ENCODE results near the gene FAM237A.

The FAM237A gene

GRCh38 chr2:206642075-206643025 lies at the start of gene FAM237A:
Gene FAM237A, plus strand, starts transcription at chr2:206642487. Its CDS starts 1,750 bp downstream, at chr2:206644237.
- no peak for DNase-seq

DNA sequence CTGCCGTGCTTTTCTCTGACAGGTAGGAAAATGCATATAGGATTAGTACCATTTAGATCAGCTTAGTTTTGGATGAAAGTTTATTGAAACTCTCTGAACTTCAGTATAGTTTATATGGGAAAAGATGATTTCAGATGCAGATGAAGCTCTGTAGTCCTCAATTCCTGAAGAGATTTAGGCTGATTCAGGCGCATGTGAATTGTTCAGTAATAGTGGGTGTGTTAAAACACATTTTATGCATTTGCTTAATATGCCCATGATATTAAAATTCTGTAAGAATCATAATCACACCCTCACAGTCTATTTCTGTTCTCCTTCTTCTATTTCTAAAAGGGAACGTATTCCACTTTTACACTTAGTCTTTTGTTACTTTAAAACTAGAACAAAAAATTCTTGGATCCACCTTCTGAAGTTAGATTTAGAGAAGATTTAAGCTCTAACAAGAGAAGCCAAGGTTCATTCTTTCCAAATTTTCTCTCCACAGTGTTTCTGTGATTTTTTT lies 44.5 kb upstream of the FAM237A start:
- no peak for DNase-seq

DNA sequence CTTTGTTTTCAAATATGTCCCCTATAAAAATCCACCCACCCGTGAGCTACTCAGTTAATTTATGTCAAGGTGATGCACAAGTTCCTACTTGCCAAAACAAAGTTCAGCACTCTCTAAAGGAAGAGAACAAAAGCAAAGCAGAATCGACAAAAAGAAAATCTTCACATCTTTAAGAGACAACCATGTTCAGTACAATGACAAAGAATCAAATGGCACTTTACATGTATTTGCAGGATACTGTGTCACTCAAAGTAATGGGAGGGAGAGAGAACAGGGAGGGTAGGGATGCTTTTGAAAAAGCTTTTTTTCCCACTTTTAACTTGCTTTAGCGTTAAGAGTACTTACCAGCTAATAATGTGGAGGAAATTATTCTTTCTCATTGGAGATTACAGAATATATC lies 39.0 kb upstream of the FAM237A start:
- no peak for DNase-seq

DNA sequence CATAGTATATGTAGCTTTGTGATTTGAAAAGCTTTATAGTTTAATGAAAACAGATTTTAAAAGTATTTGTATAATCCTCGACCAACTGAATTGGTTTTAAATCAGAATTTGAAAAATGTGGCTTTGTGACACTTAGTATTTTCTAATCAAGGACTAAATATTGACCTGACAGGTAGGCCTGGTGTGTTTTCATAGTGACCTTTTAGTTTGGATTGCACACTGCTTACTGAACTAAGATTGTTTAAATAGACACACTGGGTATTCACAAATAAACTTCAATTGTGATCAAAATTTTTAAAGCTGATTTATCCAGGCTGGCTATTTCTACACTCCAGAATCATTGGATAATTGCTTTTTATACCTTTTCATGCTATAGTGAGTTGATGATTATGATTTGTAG lies 31.8 kb upstream of the FAM237A start:
- DNase-seq, result no peak

DNA sequence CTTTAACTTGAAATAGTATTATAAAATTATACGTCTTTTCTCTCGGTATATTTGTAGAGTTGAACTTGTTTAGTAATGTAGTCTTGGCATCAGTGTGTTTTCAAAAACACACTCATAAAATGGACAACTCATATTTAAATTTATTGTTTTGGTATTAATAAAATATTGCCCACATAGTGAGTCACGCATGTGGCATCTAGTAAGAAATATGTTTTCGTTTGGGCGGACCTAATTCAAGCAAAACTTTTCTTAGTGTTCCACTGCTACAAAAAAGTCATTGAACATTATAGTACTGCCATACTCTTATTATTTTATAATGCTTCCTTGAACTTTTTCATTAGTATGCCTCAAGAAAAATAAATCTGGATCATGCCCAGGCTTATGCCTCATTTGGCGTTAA lies 31.1 kb upstream of the FAM237A start:
- DNase-seq, result no peak

DNA sequence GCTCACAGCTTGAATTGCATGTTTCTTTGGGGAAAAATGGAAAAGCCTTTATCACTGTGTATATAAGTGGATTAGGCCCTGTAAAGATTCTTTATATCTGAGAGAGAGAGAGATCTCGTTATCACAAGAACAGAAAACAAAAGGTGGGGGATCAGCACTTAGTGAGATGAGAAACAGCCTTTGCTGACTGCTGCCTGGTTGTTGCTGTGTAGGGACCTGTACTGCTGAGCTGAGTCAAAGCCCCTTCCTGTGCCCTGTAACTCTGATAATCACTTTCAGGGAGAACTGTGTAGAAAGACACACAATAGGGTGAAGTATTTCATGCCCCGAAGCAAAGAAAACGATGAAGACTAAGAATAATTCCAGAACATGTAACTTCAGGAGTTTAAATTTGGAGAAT lies 30.6 kb upstream of the FAM237A start:
- no peak for DNase-seq

GRCh38 chr2:206614811-206615210 lies 27.5 kb upstream of the FAM237A start:
- no peak for DNase-seq

- DNase-seq, result no peak
These were observed 26.7 kb upstream of the FAM237A start for GRCh38 chr2:206615417-206616089.

DNA sequence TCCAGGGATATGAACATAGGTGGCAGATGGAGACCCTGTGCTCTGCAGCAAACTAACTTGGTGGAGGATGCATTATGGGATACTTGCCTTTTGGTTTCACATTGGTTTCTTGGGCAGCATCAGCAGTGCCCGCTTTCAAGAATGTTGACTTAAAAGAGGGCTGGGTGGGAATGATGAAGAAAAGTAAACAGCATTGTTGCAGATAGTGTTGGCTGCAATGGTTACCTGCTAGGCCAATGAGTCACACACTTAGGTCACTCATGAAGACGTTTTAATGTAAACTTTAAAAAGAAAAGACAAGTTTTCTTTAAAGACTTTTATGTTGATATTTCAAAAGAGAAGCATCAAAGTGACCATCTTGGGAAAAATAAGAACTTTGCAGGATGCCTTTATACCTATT lies 26.1 kb upstream of the FAM237A start:
- no peak for DNase-seq

- DNase-seq, result no peak
These were observed 23.3 kb upstream of the FAM237A start for GRCh38 chr2:206619011-206619410.

- no peak for DNase-seq
These were observed 16.2 kb upstream of the FAM237A start for GRCh38 chr2:206626108-206626507.

DNA sequence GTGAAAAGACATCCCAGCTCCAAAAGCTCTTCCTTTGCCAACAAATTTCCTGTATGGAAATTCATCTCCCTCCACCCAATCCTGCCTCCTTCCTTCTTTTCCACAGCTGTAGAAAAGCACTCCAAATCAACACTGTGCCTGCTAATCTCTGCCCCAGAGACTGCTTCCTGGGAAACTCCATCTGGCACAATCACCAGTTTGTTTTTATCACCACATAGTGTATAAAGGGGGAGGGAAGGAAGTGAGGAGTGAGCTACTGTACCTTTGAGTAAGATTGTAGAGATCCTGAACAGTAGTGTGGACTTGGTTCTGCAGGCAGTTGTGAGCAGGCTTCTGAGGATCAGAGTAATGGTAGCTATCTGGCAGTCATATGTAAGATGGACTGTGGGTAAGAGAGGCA lies 14.7 kb upstream of the FAM237A start:
- DNase-seq, result no peak

DNA sequence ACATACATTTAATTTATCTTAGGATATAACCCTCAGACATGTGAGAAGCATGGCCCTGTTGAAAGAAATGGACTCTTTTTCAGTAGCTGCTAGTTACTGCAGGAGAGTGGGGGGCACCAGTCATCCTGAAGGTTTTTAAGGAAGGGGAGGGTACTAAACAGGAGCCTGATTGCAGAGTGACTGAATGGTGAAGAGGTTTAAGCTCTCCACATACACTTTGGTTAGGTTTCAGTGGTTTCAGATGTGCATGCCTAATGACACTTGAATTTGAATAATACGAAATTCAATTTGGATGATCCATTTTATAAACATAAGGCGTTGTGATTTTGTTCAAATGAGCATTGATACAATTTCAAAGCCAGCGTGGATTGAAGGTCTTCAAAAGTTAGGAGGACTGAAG lies 10.9 kb upstream of the FAM237A start:
- DNase-seq, result no peak

GRCh38 chr2:206635015-206635414 lies 7.3 kb upstream of the FAM237A start:
- DNase-seq, result no peak

- DNase-seq, result no peak
These were observed 2.7 kb upstream of the FAM237A start for GRCh38 chr2:206639636-206640035.

GRCh38 chr2:206641226-206641625 lies 1.1 kb upstream of the FAM237A start:
- no peak for DNase-seq

DNA sequence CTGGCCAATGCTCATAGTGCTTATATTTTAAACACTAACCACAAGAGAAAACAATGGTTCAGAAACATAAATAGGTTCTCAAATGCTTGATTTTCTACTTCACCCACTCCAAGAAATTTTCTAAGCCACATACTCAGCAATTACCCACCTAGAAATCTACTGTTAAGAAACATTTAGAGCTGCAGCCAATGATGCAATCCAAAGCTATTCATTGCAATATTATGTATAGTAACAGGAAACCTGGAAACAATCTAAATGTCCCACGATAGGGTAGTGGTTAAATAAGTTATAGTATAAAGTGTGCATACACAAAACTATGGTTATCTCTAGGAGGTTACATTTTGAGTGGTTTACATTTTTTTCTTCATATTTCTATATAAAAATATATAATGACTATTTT lies 5.7 kb downstream of the FAM237A start:
- DNase-seq, result no peak

DNA sequence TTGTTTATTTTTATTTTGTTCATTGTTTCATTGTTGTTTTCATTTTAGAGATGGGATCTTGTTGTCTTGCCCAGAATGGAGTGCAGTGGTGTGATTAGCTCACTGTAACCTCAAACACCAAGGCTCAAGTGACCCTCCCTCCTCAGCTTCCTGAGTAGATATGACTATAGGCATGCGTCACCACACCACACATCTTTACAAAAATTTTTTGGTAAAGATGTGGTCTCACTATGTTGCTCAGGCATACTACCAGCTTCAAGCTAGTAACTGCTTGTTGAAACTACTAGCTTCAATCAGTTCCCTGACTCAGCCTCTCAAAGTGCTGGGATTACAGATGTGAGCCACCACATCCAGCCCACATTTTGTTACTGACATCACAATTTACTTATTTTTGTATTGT lies 14.8 kb downstream of the FAM237A start:
- DNase-seq, result no peak

DNA sequence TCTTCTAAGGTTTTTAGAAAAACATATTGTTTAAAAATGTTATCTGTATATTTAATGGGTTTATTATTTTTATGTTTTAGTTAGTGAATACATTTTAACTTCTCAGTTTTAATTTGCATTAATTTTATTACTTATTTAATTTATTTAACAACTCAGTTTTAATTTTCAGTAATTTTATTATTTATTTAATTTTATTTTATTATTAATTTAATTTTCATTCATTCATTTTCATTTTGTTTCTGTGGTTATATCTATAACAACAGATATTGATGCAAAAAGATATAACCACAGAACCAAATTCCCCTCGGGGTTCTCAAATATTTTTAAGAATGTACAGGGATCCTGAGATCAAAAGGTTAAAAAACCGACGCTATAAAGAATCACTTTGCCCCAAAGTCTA lies 23.0 kb downstream of the FAM237A start:
- DNase-seq, result no peak

DNA sequence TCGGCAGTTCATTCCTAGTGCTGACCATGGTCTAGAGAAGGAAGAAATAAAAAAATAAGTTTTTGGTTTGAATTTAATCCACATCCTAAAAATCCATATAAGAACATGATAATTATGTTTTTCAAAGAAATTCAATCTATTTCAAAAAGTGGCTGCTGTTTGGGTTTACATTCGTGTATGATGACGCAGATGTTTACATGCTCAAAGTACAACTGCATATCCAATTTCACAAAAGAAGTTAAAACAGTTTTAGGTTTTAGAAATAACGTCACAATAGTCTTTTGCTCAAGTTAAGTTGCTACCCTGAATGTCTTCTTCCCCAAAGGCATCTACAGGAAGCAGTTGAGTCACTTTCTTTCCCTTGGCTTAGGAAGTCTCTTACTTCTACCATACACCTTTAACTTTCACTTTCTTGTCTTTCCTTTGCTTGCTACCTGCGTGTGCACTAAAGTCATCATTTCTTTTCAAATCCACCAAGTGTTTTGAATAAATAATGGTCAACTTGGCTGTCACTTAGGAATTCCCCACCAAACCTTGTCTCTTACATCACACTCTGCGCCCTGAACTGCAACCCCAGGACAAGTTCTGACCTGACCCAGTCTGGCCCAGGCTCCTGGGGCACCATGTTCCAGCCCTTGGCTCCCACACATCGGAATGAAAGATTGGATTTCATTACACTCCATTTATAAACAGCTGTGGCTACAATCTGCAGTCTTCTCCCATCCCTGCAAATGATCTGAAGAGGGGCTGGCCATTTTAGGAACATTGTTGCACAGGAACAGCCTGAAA lies 28.4 kb downstream of the FAM237A start:
- DNase-seq, result no peak

- no peak for DNase-seq
These were observed 41.3 kb downstream of the FAM237A start for GRCh38 chr2:206683546-206683945.

DNA sequence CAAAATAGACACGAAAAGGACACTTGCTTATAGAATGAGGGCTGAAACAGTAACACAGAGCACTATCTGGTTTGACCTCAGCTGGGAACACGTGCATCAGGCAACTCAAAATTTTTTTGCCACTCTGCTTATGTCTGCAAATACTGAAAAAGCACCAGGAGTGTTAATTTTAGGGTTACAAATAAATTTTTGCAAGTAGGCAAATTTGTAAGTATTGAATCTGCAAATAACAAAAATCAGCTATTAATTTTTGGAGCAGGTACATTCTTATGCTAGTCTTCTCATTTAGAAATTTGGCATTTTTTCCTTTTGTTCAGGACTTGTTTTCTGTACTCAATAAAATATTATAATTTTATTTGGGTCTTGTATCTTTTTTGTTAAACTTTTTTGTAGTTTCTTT lies 46.2 kb downstream of the FAM237A start:
- no peak for DNase-seq

DNA sequence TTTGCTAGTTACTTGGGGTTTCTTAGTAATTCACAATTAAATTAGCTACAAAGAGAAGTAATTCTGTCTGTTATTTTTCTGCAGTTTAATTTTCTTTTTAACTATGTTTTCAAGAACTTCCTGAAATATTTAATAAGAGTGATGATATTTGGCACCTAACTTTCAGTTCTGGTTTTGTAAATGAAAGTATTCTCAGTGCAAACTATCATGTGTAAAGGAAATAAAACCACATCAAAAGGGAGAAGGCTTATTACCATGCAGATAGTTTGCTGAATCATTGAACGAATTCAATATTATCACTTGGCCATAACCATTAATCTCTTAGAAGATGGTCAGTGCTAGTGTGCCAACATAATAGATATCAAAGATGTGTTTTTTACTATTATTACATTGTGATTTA lies 46.7 kb downstream of the FAM237A start:
- no peak for DNase-seq
